GM21529 (cell line): ENCODE data around the gene DNAJC21.

Experiments used
- ATAC-seq: cut with Tn5 transposase; IDR thresholded peaks from one replicate; pipeline ENCODE4 v1.9.1; 2021; ENCODE audit not compliant: unreplicated experiment

DNAJC21 gene

DNA sequence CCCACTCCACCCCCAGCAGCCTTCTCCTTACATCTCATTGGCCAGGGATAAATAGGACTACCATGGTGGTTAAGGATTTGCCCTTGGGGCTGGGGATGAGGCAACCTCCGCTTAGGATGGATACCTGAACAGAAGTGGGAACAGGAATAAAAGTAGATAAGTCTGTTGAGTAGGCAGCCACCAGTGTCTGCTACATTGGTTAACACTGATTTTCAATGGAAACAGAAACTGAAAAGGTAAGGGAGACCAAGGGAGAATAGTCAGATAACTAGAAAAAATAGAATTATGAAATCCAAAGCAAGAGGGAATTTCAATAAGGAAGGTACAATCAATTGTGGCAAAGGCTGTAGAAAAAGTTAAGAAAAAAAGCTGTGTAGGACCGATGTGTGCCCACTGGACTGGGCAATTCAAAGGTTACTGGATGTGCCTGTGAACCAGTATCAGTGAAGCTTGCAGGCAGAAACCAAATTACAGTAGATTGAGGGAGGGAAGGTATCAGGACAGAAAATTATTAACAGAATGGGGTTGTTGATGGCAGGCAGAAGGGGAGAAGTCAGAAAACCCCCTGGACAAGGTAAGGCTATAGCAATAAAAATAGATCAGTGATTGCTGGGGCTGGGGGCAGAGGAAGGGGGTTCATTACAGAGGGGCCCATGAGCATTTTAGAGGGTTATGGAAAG lies 48.7 kb downstream of the DNAJC21 start:
- peak; percentile 84 for ATAC-seq

DNA sequence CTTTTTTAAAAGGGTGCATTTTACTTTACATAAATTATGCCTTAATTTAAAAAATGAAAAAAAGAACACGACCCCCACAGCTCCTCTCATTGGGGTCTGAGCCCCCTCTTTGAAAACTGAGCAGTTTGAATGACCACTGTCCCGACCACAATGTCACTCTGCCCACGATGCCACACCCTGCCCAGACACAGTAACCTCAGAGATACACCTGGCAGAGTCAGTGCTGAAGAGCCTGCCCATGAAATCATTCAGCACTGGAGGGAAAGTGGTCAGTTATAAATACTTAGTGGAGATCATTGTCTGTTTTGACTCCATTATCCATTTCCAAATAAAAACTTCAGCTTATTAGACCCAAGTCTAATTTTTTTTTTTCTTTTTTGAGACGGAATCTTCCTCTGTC lies 49.3 kb downstream of the DNAJC21 start:
- no peak for ATAC-seq

GRCh38 chr5:34982823-34983222 lies 53.5 kb downstream of the DNAJC21 start:
- ATAC-seq, result no peak

DNA sequence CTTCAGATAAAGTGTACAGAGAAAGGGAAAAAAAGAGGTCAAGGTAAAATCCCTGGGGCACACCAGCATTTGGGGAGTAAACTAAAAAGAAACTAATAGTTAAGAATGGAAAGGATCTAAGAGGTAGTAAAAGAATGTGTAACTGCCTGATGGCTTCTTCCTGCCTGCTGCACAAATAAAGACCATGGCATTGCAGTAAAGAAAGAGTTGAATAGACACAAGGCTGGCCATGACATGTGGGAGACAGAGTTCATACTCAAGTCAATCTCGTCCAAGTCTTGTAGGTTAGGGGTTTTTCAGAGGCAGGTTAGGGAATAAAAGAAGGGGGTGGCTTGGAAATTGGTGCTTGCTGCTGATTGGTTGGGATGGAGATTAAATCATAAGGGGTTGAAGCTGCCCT lies 57.6 kb downstream of the DNAJC21 start:
- ATAC-seq, result no peak

- no peak for ATAC-seq
Measured at GRCh38 chr5:34991486-34992238, 62.3 kb downstream of the DNAJC21 start.

DNA sequence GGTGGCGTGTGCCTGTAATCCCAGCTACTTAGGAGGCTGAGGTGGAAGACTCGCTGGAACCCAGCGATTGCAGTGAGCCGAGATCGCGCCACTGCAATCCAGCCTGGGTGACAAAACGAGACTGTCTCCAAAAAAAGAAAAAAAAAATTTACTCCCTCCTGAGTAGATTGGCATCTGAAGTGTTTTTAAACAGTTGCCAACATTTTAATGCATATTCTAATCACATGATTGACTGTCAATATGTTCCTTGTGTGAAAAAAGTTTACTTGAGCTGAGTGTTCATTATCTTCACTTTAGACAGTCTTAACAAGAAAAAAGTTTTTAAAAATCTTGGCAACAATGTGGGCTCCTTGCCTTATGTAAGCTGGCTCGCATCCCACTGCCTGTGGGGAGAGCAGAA lies 64.6 kb downstream of the DNAJC21 start:
- no peak for ATAC-seq

DNA sequence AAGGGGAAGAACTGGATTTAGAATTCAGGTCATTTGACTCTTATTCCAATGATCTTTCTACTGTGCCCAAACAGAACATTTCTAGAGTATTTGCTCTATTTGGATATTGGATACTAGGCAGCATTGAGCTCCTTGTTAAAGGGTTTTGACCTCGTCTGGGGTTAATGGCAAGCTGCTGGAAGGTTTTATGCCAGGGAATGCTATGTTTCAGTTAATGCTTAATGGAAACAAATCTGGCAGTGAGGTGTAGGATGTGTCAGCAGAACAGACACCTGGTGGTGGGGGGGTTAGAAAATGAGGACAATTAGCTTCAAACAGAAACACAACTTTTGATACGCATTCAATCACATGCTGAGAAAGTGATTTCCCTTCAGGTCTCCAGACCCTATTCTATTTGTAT lies 66.9 kb downstream of the DNAJC21 start:
- ATAC-seq, result no peak

GRCh38 chr5:34998058-34998789 lies 68.9 kb downstream of the DNAJC21 start:
- ATAC-seq, result no peak

GRCh38 chr5:35001842-35002241 lies 72.5 kb downstream of the DNAJC21 start:
- no peak for ATAC-seq

DNA sequence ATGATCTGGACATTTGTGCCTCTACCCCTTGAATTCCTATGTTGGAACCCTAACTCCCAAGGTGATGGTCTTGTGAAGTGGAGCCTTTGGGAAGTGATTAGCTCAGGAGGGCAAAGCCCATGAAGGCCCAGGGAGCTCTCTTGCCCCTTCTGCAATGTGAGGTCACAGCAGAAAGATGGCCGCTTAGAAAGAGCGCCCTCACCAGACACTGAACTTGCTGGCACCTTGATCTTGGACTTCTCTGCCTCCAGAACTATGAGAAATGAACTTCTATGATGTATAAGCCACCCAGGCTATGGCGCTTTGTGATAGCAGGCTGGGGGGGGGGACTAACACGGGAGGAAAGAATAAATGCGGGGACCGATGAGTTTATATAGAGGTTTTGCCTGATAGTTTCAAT lies 73.1 kb downstream of the DNAJC21 start:
- no peak for ATAC-seq

DNA sequence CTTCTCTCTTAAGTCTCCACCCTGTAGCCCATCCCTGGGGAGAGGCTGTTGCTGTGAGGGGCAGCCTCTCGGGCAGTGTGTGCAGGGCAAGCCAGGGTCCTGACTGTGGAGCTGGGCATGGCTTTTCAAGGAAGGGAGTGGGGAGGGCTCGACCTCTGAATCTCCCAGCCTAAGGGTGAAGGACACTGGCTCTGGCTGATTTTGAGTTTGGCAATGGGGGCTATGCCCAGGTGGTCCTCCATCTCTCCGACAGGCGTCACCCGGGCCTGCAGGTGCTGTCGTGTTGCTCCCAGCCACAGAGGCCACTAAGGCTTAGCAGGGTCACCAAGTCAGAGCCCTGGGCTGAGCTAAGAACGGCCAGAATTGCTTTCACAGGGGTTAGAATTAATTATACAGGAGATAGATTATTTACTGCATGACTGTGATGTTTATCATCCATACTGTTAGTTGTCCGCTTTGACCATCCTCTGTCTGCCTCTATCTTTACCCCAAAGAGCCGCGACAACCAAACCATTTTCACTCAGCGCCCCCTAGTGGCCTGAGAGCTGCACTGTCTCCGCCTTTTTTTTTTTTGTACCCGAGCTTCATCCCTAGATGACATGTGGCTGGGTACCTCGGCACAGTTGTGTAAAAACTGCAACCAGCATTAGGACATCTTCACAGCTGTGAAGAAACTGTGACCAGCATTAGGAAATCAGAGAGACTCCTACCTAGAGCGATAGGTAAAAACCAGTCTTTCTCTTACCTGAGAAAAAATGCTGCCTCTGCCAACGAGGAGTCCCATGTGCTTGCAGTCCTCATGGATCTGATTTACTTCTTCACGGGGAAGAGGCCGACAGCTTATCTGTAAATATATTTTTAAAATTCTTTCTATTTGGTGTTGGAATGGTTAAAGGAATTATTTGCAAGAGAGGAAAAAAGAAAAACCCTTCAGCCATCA lies 73.9 kb downstream of the DNAJC21 start:
- peak; percentile 79 for ATAC-seq

- ATAC-seq, result no peak
Measured at GRCh38 chr5:35004200-35004599, 74.8 kb downstream of the DNAJC21 start.

GRCh38 chr5:35004771-35005170 lies 75.4 kb downstream of the DNAJC21 start:
- no peak for ATAC-seq
